Body of pancreas (tissue), 4 donors: ENCODE measurements around the gene GABPA.

Experiments
- CTCF ChIP-seq, 7 experiments: fragments of 450-650 bp in 4 of 7; fragments of 200-600 bp in 3 of 7; sonication (generic) in 3 of 7; IDR thresholded peaks; one replicate each; pipeline ENCODE4 v1.5.1; 2016 to 2019; ENCODE audit warnings: antibody characterized with exemption in 7 of 7
- POLR2A ChIP-seq, 3 donors: fragments of 450-650 bp; IDR thresholded peaks; one replicate each; pipeline ENCODE4 v1.6.1; 2016; ENCODE audit warnings: antibody characterized with exemption in 3 of 3, mild to moderate bottlenecking in 2 of 3

DNA sequence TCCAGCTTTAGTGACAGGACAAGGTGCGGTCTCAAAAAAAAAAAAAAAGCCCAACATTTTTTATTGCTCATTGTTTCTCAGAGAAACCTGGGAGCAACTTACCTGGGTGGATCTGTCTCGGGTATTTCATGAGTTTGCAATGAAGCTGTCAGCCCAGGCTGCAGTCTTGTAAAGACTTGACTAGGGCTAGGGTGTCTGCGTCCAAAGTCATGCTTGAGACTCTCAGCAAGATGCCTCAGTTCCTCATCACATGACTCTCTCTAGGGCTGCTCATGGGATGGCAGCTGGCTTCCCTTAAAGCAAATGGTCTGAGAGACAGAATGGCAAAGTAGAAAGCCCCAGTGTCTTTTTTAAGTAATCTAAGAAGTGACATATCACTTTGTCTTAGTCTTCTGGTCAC is 8.1 kb downstream of the GABPA start:
- TF ChIP-seq CTCF (IDR thresholded peaks at IDR 0.05) (no peak), POLR2A (IDR thresholded peaks at IDR 0.05) (no peak)
